ENCODE results near the gene ZNF587B.

GRCh38 chr19:57802269-57802668 is 27.8 kb upstream of the ZNF587B start:
- TF ChIP-seq ZMIZ1 (IDR thresholded peaks at IDR 0.05; ENCODE audit: low read depth in 2 of 2, low read length in 2 of 2), result no peak
- TF ChIP-seq EP300 (IDR thresholded peaks at IDR 0.05; ENCODE audit: low read length), result no peak
